Measurements from ENCODE around the gene EPHB1. TPM values are rescaled to one million over a fixed set of nuclear protein-coding genes. Genes with fewer than 3 reads are reported as not detected.

Gene EPHB1
- total and polyA plus RNA-seq, 2 donors (not counting 3 experiments of a cell fraction or from before 2014, with no cell fraction given) = 1.3 to 5.2 TPM

DNA sequence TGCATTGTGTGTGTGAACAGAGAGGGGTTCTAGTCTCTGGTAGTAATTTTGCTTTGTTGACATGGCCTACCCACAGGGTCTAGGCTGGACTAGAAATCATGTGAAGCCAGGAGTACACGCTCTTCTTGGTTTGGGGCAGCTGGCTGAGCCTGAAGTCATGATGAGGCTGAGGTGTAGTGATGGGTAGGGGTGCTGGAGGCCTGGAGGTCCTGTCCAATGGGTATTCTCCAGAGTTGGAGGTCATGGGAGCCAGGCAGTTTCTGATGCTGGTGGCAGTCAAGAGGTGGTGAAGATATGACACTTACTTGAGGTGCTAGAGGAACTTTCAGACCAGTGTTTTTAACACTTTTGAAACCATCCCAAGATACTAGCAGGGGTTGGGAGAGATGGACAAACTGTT, 18.5 kb upstream of the EPHB1 start:
- POLR2A ChIA-PET = no interaction called here
- H3K36me3 ChIP-seq (ENCODE audit: control insufficient read depth in 2 of 2, extremely low read depth in 1 of 2, insufficient read depth in 2 of 2, low read length in 2 of 2) = no peaks in the 10 kb centered on the region
- CTCF ChIA-PET = no interaction called here
- no peaks in the 10 kb centered on the region for H3K4me1 ChIP-seq (ENCODE audit: control insufficient read depth, extremely low read depth, insufficient read depth, low read length)
- H3K9ac ChIP-seq (replicated peaks; ENCODE audit: extremely low read depth, insufficient read depth, low read length) = no peak overlapping the region
- intact Hi-C loops (cut with micrococcal nuclease) = no loop called here
- H3K9me1 ChIP-seq (replicated peaks; ENCODE audit: control insufficient read depth, extremely low read depth, insufficient read depth, low read length) = no peaks in the 10 kb centered on the region
- FAIRE-seq (no peak), DNase-seq (ENCODE audit: low read depth, low spot score) (no peak)
- no peak overlapping the region for H3K4me2 ChIP-seq (ENCODE audit: insufficient read depth, low read length)
- H3K9me3 ChIP-seq (replicated peaks; ENCODE audit: control insufficient read depth, insufficient read depth, low read length) = no peaks in the 10 kb centered on the region
- no peak overlapping the region for H3K27ac ChIP-seq (ENCODE audit: insufficient read depth, low read depth, low read length)
- no TSS peak for BruUV-seq (replicated peaks)
- no peaks in the 10 kb centered on the region for H3K79me2 ChIP-seq (ENCODE audit: control insufficient read depth, insufficient read depth, low read length)
- dilution Hi-C loops (cut with MboI; ENCODE audit: extremely low pct_ligation_motif_present, low sequenced_read_pairs) = no loop called here
- no peak for TF ChIP-seq JUN (IDR thresholded peaks at IDR 0.05; ENCODE audit: borderline replicate concordance, insufficient read depth, insufficient read length, low read depth)
- TF ChIP-seq MAX (IDR thresholded peaks at IDR 0.05; ENCODE audit: insufficient read depth, insufficient read length) = no peak
- TF ChIP-seq, protein P1, sequence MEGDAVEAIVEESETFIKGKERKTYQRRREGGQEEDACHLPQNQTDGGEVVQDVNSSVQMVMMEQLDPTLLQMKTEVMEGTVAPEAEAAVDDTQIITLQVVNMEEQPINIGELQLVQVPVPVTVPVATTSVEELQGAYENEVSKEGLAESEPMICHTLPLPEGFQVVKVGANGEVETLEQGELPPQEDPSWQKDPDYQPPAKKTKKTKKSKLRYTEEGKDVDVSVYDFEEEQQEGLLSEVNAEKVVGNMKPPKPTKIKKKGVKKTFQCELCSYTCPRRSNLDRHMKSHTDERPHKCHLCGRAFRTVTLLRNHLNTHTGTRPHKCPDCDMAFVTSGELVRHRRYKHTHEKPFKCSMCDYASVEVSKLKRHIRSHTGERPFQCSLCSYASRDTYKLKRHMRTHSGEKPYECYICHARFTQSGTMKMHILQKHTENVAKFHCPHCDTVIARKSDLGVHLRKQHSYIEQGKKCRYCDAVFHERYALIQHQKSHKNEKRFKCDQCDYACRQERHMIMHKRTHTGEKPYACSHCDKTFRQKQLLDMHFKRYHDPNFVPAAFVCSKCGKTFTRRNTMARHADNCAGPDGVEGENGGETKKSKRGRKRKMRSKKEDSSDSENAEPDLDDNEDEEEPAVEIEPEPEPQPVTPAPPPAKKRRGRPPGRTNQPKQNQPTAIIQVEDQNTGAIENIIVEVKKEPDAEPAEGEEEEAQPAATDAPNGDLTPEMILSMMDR (IDR thresholded peaks at IDR 0.05; ENCODE audit: extremely low read depth in 1 of 2, insufficient read depth in 1 of 2, low read depth in 1 of 2, low read length in 2 of 2) = no peak
- no peak for TF ChIP-seq POLR2AphosphoS5 (IDR thresholded peaks at IDR 0.05; ENCODE audit: insufficient read depth, low read depth, low read length)
- TF ChIP-seq EZH2 (IDR thresholded peaks at IDR 0.05; ENCODE audit: borderline replicate concordance, low read depth, low read length, severe bottlenecking) = no peak
- no peak for TF ChIP-seq POLR2A (IDR thresholded peaks at IDR 0.05; ENCODE audit: low read depth, low read length)
- TF ChIP-seq FOS (IDR thresholded peaks at IDR 0.05; ENCODE audit: borderline replicate concordance, insufficient read depth, low read length) = no peak
- TF ChIP-seq GATA2 (IDR thresholded peaks at IDR 0.05; ENCODE audit: insufficient read depth, insufficient read length, low read depth, low read length) = no peak
- TF ChIP-seq MYC (IDR thresholded peaks at IDR 0.05; ENCODE audit: low read depth, low read length) = no peak
- no peak overlapping the region for H2AFZ ChIP-seq (ENCODE audit: low read depth, low read length)
- H3K27me3 ChIP-seq (ENCODE audit: control insufficient read depth in 2 of 2, insufficient read depth in 2 of 2, low read length in 2 of 2) = no peaks in the 10 kb centered on the region
- H4K20me1 ChIP-seq (replicated peaks; ENCODE audit: control insufficient read depth, extremely low read depth, insufficient read depth, low read length) = no peaks in the 10 kb centered on the region
- H3K4me3 ChIP-seq (replicated peaks in 1 of 3; ENCODE audit: insufficient read depth in 1 of 3, low read depth in 1 of 3, low read length in 3 of 3) = no peak overlapping the region
